HG03520 (cell line): Measurements from ENCODE around the gene CDK13.

Source experiments
- ATAC-seq: cut with Tn5 transposase; IDR thresholded peaks from one replicate; pipeline ENCODE4 v1.9.1; 2021; ENCODE audit warnings: mild to moderate bottlenecking, moderate library complexity; ENCODE audit not compliant: unreplicated experiment

The CDK13 gene

GRCh38 chr7:39948956-39949928, 814 bp upstream of the CDK13 start:
- ATAC-seq = peak; percentile 71

- ATAC-seq = no peak
Measured at GRCh38 chr7:39950473-39951225, 593 bp downstream of the CDK13 start.

DNA sequence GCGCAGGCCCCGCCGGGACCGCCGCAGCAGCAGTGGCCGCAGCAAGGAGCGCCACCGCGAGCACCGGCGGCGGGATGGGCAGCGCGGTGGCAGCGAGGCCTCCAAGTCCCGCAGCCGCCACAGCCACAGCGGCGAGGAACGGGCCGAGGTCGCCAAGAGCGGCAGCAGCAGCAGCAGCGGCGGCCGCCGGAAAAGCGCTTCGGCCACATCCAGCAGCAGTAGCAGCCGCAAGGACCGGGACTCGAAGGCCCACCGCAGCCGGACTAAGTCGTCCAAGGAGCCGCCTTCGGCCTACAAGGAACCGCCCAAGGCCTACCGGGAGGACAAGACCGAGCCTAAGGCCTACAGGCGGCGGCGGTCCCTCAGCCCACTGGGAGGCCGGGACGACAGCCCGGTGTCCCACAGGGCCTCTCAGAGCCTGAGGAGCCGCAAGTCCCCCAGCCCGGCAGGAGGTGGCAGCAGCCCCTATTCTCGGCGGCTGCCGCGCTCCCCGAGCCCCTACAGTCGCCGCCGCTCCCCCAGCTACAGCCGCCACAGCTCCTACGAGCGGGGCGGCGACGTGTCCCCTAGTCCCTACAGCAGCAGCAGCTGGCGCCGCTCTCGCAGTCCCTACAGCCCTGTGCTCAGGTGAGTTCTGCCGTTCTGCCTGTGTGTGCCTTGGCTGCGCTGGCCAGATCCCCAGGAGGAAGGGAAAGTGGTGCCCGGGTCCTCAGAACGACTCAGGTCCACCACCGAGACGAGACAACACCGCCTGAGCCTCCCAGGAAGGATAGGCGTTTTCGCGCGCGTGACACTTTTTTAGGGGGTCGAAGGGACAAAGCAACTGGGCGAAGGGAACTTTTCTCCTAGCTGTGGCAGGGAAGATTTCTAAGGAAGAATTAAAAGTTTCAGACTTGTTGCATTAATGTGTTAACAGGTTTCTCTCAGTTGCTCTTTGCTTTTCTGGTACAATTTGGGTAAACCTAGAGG, 1.5 kb downstream of the CDK13 start:
- ATAC-seq = peak; percentile 20

DNA sequence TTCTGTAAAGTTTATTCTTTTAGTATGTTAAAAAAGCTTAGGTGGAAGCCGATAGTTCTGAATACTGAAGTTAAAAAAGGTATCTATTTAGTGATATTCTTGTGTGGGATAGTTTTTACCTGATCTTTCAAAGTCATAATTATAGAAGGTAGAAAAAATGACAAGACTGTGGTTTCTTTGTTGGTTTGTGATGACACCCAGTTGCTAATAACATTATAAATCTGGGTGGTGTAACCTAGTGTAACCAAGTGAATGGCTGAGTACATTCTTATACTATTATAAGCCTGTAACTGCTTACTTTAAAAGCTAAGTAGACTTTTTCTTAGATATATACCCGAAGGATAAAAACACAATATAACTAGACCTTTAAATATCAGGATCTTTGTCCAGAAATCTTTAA, 2.3 kb downstream of the CDK13 start:
- no peak for ATAC-seq

GRCh38 chr7:39952803-39953202, 2.7 kb downstream of the CDK13 start:
- ATAC-seq = no peak

DNA sequence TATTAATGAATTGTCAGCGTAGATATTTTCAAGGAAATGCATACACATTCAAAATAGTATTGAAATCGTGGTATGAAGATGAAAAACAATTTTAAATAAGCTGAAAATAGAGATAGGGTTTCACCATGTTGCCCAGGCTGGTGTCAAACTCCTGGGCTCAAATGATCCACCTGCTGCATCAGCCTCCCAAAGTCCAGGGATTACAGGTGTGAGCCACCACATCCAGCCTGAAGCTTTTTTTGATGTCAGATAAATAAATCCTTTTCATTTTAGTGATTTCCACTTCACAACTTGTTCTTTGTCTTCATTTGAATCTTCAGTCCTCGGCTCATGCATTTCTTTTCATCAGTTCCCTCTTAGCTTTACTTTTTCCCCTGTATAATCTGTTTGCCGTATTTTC, 4.6 kb downstream of the CDK13 start:
- no peak for ATAC-seq

DNA sequence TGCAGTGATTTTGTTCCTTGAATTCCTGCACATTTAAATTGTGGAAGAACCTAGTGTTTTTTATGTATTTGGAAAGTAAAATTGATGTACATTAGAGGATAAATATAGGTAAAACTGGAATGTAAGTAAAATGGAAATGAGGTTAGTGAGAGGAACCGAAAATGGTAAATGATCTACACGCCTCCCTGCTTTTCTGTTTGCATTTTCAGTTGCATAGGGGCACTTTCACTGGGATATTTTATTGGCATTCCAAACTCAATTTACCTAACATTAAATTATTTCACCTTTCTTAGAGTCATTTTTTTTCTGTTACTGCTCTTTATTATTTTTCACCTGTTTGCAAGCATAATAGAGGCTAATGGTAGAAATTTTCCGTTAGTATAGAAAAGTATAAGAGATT, 8.0 kb downstream of the CDK13 start:
- no peak for ATAC-seq

DNA sequence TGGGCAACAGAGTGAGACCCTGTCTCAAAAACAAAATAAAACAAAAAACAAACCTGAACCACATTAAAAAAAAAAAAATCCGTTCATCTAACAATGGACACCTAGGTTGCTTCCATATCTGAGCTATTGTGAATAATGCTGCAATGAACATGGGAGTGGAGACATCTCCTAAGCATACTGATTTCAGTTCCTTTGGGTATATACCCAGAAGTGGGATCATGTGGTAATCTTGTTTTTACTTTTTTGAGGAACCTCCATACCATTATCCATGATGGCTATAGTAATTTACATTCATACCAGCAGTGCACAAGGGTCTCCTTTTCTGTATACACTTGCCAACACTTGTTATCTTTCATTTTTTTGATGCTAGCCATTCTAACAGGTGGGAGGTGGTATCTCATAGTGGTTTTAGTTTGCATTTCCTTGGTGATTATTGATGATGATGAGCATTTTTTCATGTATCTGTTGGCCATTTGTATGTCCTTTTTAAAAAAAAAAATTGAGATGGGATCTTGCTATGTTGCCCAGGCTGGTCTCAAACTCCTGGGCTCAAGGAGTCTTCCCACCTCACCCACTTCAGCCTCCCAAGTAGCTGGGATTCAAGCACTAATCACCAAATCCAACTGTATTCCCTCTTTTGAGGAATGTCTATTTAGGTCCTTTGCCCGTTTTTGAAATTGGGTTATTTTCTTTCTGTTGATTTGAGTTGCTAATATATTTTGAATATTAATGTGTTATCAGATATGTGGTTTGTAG, 17.5 kb downstream of the CDK13 start:
- ATAC-seq = no peak

DNA sequence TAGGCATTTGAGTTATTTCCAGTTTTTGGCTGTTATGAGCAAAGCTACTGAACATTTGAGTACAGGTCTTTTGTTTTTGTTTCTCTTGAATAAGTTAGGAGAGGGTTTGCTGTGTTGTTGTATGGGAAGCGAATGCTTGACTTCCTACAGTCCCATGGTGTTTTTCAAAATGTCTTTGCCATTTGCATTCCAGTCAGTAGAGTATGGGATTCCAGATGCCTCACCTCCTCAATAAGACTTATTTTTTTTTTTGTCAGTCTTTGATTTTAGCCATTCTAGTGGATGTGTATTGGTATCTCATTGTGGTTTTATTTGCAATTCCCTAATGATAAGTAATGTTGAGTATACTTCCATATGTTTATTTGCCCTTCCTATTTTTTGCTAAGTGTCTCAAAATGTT, 19.4 kb downstream of the CDK13 start:
- ATAC-seq = no peak

- no peak for ATAC-seq
Measured at GRCh38 chr7:39971924-39972323, 21.9 kb downstream of the CDK13 start.

DNA sequence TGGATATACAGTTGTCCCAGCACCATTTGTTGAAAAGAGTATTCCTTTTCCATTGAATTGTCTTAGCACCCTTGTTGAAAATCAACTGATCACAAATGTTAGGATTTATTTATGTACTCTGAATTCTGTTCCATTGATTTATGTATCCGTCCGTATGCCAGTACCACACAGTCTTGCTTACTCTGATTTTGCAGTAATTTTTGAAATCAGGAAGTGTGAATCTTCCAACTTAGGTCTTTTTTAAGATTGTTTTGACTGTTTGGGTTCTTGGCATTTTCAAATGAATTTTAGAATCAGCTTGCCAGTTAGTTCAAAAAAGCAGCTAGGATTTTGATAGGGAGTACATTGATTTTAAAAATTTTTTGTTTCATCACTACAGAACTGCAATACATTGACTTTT, 23.7 kb downstream of the CDK13 start:
- no peak for ATAC-seq

GRCh38 chr7:39978230-39978934, 28.3 kb downstream of the CDK13 start:
- no peak for ATAC-seq

DNA sequence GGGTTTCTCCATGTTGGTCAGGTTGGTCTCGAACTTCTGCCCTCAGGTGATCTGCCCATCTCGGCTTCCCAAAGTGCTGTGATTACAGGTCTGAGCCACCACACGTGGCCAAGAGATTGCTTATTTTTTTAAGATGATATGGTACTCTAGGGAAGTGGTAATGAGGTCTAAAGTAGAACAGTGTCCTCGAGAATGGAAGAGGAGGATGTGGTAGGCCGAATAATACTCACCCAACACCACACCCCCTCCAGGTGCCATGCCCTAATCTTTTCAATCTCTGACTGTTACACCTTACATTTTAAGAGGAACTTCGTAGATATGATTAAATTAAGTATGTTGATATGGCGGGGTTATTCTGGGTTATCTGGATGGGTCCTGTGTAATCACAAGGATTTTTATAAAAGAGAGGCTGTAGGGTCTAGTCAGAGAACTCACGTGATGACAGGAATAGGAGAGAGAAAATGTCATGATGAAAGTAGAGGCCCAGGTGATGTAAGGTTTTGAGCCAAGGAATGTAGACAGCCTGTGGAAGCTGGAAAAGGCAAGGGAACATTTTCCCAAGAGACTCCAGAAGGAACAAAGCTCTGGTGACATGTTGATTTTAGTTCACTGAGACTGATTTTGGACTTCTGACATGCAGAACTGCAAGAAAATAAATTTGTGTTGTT, 29.5 kb downstream of the CDK13 start:
- no peak for ATAC-seq

- no peak for ATAC-seq
Measured at GRCh38 chr7:39985398-39985918, 35.4 kb downstream of the CDK13 start.

DNA sequence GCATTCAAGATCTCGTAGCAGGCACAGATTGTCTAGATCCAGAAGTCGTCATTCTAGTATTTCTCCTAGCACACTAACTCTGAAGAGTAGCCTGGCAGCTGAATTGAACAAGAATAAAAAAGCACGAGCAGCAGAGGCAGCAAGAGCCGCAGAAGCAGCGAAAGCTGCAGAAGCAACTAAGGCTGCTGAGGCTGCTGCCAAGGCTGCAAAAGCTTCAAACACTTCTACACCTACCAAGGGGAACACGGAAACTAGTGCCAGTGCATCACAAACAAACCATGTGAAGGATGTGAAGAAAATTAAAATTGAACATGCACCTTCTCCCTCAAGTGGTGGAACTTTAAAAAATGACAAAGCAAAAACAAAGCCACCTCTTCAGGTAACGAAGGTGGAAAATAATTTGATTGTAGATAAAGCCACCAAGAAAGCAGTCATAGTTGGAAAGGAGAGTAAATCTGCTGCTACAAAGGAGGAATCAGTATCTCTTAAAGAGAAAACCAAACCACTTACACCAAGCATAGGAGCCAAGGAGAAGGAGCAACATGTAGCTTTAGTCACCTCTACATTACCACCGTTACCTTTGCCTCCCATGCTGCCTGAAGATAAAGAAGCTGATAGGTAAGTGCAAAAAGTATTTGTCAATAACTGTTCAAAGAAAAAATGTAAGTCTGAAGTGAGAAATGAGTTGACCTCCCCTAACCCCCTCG, 37.7 kb downstream of the CDK13 start:
- ATAC-seq = no peak

- no peak for ATAC-seq
Measured at GRCh38 chr7:40000734-40001315, 50.8 kb downstream of the CDK13 start.

GRCh38 chr7:40001649-40002048, 51.6 kb downstream of the CDK13 start:
- no peak for ATAC-seq

DNA sequence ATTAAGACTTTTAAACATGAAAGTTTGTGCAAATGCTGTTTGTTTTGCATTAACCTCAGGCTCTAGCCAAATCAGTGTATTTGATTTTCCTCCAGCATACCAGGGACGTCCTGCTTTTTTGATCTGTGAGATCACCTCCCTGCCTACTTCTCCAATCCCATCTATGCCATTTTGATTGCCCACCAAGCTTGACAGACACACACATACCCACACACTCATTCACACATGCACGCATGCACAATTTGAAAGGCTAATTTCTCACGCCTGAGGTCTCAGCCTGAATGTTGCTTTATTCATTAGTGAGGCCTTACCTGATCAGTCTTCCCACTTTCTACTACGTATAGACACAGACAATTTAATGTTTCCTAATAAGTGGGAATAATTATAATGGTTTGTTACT, 53.5 kb downstream of the CDK13 start:
- ATAC-seq = no peak
